ENCODE results near the gene LDLRAP1.

DNA sequence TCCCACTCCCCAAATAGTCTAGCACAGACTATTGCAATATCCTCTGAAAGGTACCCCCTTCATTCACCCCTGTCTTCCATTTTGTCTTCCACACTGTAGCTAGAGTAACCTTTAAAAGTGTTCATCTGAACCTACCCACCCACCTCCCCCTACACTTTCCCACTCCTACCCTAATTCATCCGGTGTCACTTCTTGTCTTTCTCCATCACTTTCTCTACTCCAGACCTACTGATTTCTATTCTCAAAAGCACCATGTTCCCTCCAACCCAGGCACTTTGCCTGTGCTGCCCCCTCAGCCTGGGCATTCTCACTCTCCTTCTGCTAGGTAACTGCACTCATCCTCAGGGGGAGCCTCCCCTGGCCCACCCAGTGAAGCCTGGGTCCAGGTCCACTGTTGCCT is 68.4 kb downstream of the LDLRAP1 start:
- TF ChIP-seq CTCF (IDR thresholded peaks at IDR 0.05; ENCODE audit: insufficient read depth, low read length, poor library complexity, severe bottlenecking) (no peak), EZH2phosphoT487 (conservative IDR thresholded peaks at IDR 0.05; ENCODE audit: low read length) (no peak)
